VCaP (cell line): ENCODE measurements around the gene PLPP3.

Experiments used
- H3K27ac ChIP-seq: fragments of 450-650 bp; 2 replicates; pipeline ENCODE4 v1.5.1; 2017
- TF ChIP-seq, protein P1 (sequence below): fragments of 450-650 bp; conservative IDR thresholded peaks from 2 replicates; pipeline ENCODE4 v1.5.1; 2017; ENCODE audit warnings: mild to moderate bottlenecking, moderate library complexity

Gene PLPP3

DNA sequence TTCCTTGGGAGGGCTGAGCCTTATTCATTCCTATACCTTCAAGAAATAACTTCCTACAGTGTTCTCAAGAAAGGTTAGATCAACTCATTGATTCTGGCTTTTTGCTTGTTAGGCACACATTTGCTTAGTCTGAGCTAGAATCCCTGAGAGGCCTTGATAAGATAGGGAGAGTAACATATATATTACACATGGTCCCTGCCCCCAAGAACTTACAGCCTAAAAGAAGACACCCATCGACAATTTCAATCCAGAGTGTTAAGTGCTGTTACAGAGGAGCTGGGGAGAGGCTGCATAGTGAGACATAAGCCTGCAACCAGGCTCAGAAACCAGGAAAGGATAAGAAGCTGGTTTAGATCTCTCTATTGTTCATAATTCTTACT lies 68.7 kb downstream of the PLPP3 start:
- H3K27ac ChIP-seq, result no peak overlapping the region
- TF ChIP-seq, protein P1, sequence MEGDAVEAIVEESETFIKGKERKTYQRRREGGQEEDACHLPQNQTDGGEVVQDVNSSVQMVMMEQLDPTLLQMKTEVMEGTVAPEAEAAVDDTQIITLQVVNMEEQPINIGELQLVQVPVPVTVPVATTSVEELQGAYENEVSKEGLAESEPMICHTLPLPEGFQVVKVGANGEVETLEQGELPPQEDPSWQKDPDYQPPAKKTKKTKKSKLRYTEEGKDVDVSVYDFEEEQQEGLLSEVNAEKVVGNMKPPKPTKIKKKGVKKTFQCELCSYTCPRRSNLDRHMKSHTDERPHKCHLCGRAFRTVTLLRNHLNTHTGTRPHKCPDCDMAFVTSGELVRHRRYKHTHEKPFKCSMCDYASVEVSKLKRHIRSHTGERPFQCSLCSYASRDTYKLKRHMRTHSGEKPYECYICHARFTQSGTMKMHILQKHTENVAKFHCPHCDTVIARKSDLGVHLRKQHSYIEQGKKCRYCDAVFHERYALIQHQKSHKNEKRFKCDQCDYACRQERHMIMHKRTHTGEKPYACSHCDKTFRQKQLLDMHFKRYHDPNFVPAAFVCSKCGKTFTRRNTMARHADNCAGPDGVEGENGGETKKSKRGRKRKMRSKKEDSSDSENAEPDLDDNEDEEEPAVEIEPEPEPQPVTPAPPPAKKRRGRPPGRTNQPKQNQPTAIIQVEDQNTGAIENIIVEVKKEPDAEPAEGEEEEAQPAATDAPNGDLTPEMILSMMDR, result no peak

DNA sequence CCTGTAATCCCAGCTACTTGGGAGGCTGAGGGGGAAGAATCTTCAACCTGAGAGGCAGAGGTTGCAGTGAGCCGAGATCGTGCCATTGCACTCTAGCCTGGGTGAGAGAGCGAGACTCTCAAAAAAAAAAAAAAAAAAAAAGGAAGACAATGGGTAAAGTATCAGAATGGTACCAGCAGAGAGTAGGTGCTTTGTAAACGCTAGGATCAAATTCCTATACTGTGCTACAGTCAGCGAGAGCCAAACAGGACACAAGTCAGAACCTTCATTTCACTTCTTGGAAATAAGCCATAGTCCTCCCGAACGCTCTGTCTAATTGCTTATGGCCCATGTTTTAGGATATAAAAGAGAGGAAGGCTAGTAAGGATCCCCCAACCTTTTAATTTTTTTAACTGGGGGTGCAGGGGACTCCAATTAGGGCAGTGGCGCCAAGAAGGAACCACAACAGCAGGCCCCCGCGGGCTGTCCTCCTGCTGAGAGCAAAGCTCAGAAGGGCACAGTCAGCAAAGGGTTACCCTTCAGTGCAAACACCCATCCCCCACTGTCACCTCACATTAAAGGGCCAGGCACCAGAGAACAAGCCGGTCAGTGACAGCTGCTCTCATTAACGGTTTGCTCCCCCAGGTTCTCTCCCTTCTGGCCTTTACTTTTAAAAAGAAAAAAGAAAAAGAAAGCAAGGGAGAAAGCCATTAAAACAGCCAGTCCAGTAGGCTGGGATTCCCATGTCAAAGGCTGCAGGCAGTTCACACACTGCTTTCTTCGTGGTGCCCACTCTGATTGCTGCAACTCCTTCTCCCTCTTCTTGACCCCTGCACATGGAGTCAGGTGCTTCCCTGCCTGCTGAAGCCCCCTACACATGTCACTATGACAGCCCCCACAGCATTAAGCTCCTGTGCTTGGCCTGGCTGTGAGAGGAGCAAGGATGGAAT lies 69.4 kb downstream of the PLPP3 start:
- H3K27ac ChIP-seq, result no peak overlapping the region
- TF ChIP-seq, protein P1, result no peak

DNA sequence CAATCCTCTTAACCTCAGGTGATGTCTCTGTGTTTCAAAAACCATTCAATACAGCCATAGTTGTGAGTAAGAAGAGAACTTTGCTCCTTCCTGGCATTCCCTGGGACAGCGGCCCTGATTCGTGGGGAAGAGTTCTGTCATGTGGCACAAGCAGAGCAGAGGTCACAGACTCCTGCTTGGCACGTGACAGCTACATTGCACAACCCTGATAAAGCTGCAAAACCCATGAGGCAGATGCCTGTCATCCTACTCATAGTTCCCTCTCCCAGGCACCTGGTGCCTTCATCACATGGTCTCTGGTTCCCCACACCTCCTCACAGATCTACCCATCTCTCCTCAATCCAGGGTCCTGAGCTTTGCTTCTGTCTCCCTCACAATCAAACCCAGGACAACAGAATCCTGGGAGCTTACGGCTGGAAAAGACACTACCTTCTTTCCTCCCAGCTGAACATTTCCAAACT lies 70.8 kb downstream of the PLPP3 start:
- TF ChIP-seq, protein P1, result no peak
- no peak overlapping the region for H3K27ac ChIP-seq

DNA sequence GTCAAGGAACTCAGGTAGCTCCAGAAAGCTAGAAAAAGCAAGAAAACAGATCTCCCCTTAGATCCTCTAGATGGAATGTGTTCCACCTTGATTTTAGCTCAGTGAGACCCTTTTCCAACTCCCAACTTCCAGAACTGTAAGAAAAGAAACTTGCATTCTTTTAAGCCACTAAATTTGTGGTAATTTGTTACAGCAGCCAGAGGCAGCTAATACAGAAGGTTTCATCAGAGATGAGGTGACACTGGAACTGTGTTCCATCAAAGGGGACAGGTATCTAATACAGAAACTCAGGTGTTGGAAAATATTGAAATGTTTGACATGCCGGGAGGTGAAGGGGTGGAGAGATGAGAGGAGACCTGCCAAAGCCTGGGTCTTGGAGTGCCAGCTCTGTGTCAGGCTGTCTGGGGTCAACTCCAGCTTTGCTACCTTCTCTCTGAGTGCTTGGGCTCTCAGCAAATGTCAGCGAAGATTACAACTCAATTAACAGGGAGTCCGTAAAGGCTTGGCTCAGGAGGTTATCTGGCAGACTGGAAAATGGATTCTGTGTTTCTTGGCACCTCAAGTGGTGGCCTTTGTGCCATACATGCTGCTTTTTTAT lies 71.3 kb downstream of the PLPP3 start:
- TF ChIP-seq, protein P1, result no peak
- no peak overlapping the region for H3K27ac ChIP-seq

DNA sequence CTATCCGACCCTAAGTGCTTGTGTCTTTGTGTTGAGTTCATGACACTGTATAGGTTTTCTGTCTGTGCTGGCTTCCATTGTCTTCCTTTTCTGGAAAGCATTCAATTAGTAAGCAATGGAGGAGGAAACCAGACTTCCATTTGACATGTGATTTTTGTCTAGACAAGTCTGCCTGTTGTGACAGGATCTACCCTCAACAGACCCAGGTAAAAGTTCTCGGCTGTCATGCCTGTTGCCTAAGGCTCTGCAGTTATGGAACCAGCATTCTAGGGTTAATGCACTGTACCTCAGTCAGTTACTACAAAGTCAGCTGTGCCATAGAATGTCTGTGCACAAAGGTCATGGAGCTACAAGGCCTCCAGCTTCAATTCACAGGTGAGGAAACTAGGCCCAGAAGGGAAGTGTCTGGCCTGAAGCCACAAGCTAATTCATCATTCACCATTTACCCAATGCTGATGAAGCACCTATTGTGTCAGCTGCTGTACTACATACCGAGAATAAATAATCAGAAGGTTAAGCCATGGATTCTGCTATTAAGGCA lies 72.3 kb downstream of the PLPP3 start:
- H3K27ac ChIP-seq, result no peak overlapping the region
- TF ChIP-seq, protein P1, result no peak

DNA sequence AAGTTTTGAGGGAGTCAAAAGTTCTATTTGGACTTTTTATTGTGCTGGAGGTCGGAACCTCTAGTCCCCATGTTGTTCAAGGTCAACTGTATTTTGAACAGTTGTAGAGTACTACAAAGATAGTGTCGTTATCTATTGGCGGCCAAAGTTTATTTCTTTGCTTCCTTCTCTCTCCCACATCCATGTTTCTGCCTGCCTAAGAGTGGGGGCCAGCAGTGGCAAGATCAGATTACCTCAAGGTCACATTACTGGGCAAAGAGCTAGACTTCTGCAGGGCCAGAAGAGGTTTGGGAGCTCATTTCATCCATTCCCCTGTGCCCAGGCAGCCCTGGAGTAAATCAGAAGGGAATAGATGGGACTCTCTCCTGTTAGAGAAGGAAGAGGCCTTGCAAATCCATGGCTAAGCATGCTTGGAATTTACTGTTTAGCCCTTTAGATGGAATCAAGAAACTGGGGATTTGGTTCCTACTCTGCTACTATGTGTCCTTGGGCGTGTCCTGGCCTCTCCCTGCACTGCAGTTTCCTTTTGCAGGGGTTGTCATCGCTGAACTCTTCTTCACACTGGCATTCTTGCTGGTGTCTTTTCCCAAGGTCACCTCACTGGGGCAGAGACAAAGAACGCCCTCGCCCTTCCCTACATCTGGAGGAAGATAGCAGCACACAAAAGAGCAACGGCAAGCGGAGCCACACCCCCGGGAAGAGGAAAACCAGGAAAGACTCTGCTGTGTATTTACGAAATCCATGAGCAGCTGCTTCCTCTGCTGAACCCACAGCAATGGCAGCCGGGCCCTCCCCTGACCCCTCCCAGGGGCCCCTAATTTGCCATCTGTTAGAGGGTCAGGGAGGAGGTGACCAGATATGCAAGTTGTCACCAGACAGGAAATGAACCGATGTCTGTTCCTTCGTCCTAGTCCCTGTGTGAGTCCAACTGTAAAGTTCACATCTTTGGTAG lies 73.3 kb downstream of the PLPP3 start:
- TF ChIP-seq, protein P1, result no peak
- no peak overlapping the region for H3K27ac ChIP-seq
